ENCODE data around the gene COL1A2. TPM values are rescaled to one million over a fixed set of nuclear protein-coding genes. Genes with fewer than 3 reads are reported as not detected.
A peak's percentile ranks its signal among the peaks of the same experiment; 100 is the strongest.

The COL1A2 gene
- polyA plus RNA-seq (2013, experiment 1 of 2; ENCODE audit: insufficient read length): 12,838 TPM
- polyA plus RNA-seq (2013, experiment 2 of 2; ENCODE audit: insufficient read length): 12,539 TPM

DNA sequence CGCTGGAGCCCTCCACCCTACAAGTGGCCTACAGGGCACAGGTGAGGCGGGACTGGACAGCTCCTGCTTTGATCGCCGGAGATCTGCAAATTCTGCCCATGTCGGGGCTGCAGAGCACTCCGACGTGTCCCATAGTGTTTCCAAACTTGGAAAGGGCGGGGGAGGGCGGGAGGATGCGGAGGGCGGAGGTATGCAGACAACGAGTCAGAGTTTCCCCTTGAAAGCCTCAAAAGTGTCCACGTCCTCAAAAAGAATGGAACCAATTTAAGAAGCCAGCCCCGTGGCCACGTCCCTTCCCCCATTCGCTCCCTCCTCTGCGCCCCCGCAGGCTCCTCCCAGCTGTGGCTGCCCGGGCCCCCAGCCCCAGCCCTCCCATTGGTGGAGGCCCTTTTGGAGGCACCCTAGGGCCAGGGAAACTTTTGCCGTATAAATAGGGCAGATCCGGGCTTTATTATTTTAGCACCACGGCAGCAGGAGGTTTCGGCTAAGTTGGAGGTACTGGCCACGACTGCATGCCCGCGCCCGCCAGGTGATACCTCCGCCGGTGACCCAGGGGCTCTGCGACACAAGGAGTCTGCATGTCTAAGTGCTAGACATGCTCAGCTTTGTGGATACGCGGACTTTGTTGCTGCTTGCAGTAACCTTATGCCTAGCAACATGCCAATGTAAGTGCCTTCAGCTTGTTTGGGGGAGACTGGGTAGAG is at the start of gene COL1A2:
Gene COL1A2, plus strand, starts transcription at position 459 of the 704 bp plus-strand sequence. Its CDS starts 137 bp downstream, at position 596.
- peak; percentile 100 for DNase-seq

DNA sequence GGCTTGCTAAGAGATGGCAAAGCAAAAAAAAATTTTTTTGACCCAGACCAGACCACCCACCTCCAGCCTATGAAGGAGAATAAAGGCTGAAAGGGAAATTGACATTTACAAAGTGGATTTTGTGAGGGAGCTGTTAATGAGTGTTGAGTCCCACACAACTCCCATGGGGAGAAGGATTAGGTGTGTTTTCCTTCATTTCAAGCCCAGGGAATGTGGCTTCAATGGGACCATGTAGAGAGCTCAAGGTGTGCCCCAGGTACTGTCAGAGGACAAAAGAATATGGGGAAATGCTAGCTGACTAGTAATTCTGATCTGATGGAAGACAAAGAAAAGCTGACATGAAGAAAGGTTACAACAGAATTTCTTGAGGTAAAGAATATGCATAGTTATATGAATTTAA is 48.8 kb upstream of the COL1A2 start:
- no peak for DNase-seq

DNA sequence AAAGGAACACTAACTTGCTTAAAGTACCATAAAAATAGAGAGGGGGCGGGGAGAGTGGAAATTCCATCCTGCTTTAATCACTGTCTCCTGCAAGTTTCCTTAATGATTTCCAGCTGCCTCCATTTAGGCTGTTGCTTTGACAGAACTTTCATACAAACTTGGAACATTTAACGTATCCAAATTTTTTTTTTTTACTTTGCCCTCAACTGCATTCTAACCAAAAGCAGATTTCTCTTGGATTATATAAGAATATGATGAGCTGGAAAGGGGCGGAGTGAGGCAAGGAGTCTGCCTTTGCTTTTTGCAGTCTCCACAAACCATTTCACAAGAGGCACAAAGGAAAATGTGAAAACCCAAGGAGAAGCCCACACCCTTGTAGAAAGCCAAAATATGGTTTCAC is 46.6 kb upstream of the COL1A2 start:
- DNase-seq: peak; percentile 99

DNA sequence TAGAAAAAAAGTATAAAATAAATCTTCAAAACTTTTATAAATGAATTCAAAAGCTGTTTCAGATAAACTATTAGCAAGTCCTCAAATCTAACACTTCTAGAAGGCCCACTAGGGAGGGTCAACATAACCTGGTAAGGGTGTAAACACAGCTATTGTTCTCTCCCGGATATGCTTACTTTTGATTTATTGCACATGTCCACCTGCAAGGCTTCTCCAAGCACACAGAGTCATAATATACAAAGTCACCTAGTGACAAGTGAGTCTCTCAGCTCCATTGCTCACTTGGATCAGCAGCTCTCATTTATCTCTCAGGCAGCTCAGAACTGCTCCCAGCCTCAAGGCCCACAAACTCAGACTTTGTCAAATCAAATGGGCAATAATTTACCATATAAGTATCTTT is 44.0 kb upstream of the COL1A2 start:
- no peak for DNase-seq

DNA sequence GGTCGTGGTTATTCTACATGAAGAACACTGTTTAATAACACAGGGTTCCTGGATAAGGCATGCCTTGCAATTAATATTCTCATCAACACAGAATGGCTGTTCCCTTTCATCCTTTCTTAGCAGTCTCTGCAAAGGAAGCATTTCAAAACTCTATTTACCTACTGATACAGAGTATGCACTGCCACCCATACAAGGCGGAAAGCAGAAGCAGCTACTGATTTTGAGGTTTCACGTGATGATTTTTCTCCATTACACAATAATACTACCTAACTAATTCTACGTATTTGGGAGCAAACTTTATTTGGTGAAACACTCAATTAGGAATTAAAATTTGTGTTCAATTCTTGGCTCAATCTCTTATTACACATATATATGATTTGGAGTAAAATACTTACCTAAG is 43.0 kb upstream of the COL1A2 start:
- no peak for DNase-seq

DNA sequence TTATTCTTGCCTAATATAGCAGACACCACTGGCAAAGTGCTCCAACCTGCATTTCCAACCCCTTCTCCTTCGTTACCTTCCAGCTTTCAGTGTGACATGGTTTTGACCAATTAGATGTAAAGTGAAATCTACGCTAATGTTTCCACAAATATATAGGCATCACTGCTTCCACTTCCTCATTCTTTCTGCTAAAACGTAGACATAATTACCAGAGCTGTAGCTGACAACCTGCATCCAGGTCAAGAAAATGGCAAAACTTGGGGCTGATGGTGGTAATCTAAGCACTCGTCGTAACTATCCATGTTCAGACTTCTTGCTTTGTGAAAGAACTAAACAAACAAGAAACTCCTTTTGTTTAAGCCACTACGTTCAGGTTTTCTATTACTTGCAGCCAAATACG is 41.8 kb upstream of the COL1A2 start:
- no peak for DNase-seq

DNA sequence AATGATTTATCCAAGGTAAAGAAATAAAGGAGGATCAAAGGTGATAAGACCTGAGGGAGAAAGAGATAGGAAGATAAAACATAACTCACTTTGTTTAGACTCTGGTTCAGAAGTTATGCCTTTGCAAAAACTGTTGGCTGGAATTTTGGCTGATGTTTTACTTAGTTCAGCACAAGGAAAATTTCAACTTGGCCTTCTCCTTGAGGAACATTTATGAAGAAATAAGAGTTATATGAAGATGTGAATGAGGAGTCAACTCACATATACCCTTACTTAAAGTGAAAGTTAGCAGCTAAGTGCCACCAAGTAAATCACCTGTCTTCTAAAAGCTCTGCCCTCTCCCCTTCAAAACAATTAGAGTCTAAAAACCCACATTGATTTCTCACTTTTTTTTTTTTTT is 39.7 kb upstream of the COL1A2 start:
- no peak for DNase-seq

DNA sequence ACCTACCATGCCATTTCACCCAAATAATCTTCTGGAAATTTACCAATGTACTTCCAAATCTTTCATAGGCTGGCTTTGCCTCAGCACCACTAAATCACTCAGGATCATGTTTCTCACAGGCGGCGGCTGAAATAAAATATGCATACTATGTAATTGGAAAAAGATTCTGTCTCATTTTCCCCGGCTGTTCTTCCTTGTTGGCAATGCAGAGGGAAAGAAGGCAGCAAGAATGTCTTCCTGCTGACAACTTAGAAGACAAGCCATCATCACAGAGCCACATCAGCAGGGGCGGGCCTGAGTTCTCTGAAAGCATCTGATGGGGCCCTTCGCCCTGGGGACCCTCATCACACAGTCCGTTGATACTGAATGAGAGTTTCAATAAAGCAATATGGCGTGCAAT is 39.2 kb upstream of the COL1A2 start:
- DNase-seq: peak; percentile 89

DNA sequence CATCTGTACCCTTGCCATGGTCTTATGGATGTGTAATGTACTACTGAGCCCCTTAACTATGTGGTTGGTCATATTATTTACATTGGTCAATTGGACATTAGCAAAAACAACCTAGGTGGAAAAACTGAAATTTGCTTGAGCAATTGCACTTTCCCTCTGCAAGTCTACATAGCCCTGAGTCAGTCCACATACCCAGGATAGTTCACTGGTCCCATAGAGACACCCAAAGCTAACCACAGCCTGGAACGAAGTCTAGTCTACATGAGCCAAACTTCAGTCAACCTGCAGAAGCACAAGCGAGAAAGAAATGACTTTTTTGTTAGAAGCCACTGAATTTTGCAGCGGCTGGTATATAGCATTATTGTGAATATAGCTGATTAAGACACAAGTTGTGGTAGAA is 37.6 kb upstream of the COL1A2 start:
- peak; percentile 50 for DNase-seq

DNA sequence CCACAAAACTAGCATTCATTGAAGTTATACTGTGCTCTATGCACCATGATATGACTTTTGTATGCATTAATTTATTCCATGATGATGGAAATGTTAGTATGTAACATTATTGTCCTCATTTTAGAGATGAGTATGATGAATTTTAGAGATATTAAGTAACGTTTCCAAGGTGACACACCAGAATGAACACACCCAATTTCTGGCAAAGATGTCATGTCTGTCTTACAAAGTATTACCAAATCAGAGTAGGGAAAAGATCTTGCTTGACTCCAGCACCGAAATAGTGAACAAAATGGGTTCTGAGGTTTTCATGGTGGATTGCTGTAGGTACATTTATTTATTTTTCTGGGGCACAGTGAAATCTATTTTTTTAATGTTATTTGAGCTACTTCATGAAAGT is 33.8 kb upstream of the COL1A2 start:
- no peak for DNase-seq

DNA sequence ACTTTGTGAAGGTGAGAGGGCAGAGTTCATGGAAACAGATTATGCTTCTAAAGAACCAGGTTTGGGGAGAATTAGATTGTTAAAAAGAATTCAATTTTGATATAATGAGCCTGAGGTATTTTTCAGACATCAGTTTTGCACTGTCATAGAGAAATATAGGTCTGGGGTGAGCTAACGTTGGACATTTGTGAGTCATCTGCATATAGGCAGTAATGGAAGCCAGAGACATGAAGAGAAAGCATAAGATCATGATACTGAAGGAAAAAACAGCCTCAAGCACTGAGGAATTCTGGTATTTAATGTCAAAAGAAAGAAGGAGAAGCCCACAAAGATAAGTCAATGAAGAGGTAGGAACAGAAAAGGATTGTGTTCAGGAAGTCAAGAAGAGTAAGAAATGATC is 32.4 kb upstream of the COL1A2 start:
- DNase-seq: peak; percentile 57

DNA sequence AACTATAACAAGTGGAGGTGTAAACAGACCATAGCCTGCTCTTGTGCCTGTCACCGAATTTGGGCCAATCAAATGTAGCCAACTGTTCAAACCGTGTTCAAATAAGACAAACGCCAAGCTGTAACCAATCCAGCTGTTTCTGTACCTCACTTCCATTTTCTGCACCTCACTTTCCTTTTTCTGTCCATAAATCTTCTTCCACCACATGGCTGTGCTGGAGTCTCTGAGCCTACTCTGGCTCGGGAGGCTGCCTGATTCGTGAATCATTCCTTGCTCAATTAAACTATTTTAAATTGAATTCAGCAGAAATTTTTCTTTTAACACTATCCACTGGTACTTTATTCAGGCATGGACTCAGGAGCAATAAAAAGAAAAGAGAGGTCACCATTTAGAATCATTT is 29.9 kb upstream of the COL1A2 start:
- DNase-seq: peak; percentile 74

DNA sequence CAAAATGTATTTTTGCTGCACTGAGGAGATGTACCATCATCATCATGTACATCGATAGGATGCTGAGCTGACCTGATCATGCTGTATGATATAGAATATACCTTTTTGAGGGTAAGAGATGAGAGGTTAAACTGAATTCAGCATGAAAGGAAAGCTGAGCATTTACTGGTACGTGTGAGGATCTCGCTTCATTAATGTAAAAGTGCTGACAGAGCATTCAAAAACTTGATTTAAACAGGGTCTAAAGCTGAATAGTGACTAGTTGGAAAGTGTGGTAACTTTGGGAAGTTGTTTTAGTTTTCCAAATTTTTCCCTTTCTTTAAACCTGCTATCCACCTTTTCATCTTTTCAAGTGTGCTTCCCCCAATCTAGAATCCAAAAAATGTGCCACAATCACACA is 28.5 kb upstream of the COL1A2 start:
- no peak for DNase-seq

DNA sequence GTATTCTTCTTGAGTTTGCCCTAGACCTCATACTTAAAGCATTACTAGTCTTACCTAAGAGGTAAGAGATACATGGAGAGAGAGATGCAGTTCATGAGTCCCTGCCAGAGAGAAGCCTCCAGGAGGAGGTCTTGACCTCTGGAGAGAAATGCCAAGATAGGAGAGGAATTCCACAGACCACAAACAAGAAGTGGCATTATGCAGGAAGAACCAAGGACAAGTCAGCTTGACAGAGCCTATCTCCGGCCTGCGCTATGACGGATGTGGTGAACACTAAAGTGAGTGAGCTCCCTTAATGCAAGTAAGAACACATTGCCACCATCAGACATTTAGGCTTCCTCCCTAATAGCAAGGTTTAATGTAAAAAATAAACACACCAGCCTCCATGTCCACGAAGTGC is 27.9 kb upstream of the COL1A2 start:
- DNase-seq: no peak

DNA sequence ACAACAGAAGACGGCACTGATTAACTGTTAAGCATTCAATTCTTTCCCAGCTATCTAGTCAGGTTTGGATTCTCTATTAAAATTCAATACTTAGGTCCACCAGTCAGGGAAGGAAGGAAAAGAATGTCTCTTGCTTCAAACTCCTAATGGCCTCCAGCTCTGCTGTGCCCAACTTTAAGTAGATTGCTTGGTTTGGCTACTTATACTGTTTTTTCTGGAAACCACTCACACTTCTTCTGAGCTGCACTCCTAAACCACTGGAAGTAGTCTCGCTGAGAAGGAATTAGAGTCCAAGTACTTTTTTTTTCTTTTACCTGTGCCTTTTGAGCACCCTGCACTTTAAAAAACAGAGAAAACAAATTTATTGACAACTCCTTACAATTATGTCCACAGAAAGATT is 26.7 kb upstream of the COL1A2 start:
- DNase-seq: peak; percentile 79

DNA sequence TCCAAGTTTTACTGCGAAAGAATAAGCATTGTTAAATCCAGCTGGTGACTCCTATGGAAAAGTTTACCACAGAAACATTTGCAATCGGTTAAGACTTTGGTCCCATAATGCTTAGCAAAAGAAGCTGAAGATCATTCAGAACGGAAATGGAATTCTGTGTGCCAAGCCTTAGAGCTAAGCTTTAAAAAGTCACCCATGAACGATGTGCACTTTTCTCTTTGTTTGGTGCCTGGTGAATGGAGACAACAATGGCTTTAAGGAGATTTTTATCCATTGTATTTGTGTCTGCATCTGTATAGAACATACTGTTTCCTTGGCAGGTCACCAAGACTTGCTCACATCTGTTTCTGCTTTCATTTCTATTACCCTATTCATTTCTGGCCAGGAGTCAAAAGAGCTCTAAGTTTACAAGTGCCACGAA is 26.3 kb upstream of the COL1A2 start:
- peak; percentile 92 for DNase-seq

DNA sequence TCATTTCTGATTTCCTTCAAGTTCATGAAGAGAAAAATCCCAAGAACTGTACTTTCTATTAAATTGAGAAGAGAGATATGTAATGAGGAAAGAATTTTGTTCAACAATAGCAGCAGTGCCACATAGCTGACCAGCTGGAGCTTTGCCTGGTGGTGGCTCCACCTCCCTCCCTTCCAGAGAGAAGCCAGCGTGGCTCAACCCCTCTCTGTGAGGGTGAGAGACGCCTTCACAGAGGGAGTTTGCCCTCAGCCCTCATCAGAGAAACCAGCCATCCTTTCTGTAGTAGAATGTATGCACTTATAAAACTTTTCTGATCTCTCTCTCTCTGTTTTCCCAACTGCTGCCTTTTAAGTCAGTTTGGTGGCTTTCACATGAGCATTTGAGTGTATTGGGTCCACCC is 20.5 kb upstream of the COL1A2 start:
- DNase-seq: peak; percentile 97

DNA sequence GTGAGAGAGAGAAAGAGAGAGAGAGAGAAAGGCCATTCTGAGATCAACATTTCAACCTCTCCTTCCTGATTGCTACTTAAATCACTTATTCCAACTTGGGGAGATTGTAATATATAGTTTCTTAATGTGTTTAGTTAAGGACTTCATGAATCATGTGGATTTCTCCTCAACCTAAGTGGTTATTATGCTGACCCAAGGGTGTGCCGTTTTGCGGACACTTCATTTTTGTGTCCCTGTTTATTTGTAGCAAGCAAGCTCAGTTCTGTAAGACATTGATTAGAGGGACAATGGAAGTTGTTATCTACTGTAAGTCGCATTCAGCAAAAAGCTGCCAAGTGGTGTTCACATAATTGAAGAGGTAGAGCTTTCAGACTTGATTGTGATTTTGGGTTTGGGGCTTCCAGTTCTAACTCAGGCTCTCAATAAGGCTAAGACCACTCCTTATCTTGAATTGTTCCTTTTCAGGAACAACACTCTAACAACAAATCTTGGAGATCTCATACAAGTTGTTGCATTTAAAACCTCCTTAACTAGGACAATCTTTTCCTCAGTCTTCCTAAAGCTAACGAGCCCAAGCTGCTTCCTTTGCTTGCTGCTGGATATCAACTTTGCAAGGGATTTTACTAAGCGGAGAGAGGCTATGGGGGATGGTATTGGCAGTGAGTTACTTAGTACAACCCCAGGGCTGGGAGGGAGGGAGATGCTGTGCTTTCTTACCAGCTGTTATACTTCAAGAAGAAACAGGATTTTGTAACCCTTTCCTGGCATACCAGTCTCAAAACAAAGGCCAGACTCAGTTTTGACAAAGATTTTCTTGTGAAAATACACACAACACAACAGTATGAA is 19.8 kb upstream of the COL1A2 start:
- peak; percentile 97 for DNase-seq

DNA sequence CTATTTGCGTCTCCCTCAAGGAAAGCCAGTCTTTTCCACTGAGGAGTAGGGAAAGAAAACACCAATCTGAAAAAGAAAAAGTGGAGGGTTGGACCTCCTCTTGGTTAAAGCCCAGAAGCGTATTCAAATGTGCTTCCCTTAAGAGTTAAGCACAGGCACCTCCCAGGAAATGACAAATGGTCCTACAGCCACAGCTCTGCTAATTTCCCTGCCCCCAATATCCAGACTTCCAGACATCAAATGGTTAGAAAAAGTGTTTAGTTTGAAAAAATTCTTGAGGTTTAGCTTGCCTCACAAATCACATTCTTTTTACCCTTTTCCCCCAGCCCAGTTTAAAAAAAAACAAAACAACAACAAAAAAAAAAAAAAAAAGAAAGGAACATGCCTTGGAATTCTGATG is 19.0 kb upstream of the COL1A2 start:
- DNase-seq: peak; percentile 99

DNA sequence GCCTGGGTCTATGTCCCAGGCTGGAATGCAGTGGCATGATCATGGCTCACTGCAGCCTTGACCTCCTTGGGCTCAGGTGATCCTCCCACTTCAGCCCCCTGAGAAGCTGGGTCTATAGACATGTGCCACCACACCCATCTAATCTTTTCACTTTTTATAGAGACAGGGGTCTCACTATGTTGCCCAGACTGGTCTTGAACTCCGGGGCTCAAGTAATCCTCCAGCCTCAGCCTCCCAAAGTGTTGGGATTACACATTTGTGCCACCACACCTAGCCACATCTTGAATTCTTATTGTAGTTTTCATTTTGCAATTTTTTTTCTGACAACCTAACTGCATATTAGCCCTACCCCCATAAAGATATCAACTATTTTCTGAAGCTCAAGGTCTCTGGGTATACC is 18.4 kb upstream of the COL1A2 start:
- no peak for DNase-seq

DNA sequence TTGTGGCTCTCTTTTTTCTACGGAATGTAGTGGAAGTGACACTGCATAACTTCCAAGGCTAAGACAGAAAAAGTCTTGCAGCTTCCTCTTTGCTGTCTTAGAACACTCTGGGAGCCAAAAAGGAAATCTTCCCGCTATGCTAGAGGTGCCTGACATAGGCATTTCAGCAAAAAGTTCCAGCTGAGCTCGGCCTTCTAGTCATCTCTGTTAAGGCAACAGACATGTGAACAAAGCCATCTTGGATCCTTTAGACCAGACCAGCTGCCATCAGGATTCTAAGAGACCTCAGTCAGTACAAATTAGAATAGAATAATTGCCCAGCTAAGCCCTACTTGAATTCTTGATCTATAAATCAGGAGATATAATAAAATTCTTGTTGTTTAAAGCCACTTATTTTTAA is 16.3 kb upstream of the COL1A2 start:
- no peak for DNase-seq

DNA sequence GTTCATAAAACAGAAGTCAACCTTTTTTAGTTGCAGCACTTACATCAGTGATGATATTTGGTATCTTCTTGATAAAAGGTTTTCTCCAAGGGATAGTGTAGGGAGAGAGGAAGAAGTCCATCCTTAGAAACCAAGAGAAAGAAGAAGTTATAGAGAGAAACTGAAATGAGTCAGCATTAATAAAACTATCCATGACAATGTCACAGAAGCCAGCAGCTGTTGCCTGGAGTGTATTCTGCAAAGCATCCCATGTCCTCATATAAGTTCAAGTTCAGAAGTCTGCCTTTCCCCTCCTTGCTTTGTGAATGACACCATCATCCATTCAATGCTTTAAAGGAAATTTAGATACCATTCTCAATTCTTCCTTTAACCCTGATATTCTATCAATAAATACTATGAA is 14.4 kb upstream of the COL1A2 start:
- no peak for DNase-seq

DNA sequence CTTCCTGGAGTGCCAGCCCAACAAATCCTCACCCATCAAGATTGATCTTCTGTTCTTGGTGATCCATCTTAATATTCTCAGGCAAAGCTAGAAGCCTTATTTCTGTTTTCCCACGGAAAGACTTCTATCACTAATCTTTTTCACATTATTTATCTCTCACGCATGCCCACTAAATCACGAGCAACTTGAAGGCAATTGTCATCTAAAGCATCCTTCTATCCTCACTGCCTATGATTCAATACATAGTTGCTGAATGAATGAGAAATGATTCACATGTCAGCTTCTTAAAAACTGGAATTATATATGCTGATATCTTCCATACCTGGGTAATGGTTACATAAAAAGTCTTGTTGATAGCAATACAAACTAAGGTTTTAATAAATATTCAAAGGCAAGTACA is 12.6 kb upstream of the COL1A2 start:
- DNase-seq: peak; percentile 85

DNA sequence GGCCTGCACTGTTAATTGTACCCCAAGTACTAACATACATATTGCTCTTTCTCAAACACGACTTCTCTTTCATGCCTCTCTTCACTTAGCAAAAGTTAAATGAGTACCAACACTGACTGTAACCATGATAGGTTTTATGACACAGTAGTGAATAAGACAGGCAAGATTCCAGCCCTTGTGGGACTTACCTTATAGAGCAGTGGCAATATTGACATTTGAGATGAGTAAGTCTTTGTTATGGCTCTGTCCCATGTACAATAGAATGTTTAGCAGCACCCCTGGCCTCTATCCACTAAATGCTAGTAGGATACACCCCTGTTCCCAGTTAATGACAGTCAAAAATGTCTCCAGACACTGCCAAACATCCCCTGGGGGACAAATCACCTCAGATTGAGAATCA is 11.9 kb upstream of the COL1A2 start:
- DNase-seq: no peak

Data from fibroblast of skin of abdomen (primary cell).